GM19438 (cell line): ENCODE data around the gene SDHB.

Source experiments
- ATAC-seq: cut with Tn5 transposase; IDR thresholded peaks from one replicate; pipeline ENCODE4 v1.9.1; 2021; ENCODE audit warnings: low read depth; ENCODE audit not compliant: unreplicated experiment

SDHB gene

GRCh38 chr1:17053685-17054410 is at the start of gene SDHB:
Gene SDHB (minus strand): TSS chr1:17054032. CDS start chr1:17054019, 13 bp downstream.
- peak; percentile 96 for ATAC-seq

DNA sequence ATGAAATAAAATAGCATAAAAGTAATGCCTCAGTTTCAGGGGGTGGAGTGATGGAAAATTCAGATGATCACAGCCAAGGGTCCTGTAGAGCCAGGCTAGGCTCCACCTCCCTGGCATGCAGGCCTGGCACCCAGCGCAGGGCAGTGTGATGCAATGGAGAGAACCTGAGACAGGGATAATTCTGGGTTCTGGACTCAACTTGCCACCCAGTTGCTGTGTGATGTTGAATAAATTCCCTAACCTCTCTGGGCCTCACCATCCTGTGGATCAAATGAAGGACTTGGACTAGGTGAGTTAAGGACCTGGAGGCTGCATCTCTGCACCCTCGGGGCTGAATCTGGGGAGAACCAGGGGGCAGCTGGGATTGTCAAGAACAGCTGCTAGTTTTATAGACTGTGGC is 48.4 kb upstream of the SDHB start:
- ATAC-seq = no peak

- no peak for ATAC-seq
These were observed 47.4 kb upstream of the SDHB start for GRCh38 chr1:17101261-17101660.

DNA sequence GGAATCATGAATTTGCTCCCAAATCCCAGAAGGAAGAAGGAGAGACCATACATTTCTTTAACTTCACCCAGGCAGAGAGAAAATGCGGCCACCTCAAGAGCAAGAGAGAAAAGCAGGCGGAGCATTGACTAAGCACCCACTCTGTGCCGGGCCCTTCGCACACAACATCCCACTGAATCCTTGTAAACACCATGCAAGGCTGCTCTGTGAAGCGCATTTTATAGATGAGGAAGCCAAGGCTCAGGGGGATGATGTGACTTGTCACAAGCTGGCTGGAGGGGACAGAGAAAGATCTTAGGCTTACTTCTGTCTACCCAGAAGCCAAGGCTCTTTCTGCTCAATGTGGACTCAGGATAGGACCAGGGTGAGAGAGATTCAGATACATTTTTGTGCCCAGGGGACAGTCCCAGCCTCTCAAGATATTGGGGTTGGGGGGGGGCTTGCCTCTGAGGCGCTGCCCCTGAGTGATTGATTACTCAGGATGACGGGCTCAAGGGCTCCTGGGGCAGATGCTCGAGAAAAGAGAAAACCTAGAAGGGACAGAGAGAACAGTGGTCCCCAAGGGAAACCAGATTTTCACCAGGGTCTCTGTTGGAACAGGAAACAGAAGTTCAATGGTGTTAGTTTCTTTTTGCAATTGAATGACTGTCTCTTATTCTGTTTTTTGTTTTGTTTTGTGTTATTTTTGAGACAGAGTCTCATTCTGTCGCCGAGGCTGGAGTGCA is 45.9 kb upstream of the SDHB start:
- no peak for ATAC-seq

GRCh38 chr1:17098446-17099317 is 44.9 kb upstream of the SDHB start:
- no peak for ATAC-seq

- ATAC-seq = no peak
These were observed 44.0 kb upstream of the SDHB start for GRCh38 chr1:17097787-17098186.

DNA sequence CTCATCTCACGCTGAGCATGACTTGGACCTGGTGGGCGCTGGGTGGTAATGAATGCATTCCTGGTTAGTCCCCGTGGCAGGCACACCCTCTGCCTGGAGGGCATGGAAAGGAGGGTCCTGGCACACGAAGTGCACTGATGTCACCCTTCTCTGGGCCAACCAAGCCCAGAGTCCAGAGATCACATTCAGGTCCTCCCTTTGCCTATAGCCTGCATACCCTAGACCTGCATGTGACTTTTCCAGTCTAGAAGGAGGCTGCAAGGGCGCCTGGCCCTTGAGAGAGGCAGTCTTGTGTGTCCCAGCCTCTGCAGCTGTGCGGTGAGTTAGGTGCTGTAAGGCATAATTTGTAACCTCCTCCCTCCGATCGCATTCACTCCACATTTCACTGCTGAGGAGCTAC is 43.3 kb upstream of the SDHB start:
- no peak for ATAC-seq

DNA sequence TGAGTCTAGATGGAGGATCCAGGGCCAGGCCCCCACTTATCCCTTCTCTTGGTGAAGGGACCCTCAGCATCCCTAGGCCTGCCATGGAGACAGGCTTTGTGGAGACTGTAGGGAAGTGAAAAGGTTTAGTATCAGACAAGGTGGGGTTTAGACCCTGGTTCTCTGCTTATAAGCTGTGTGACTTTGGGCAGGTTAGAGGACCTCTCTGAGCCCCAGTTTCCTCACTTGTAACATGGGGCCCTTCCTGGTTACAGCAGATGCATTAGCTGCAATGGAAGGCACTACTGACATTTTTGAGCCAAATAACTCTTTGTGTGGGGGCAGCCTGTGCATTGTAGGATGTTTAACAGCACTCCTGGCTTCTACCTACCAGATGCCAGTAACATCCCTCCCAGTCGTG is 42.8 kb upstream of the SDHB start:
- ATAC-seq = no peak

DNA sequence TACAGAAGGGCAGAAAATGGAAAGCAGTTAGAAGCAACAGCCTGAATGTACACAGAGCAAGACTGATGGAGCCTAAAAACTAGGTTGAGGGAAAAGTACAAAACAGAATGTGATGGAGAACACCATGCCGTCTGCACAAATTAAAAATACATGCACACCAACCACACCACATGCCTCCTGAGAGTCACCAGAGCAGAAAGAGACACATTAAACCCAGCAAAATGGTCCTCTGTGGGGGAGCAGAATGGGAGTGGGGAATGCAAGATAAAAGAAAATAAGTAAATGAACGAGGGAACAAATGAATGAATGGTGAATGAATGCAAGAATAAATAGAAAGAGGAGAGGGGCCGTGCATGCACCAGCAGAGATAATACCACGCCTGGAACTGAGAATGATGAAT is 41.3 kb upstream of the SDHB start:
- ATAC-seq = no peak

- ATAC-seq = no peak
These were observed 40.8 kb upstream of the SDHB start for GRCh38 chr1:17094664-17095063.

- ATAC-seq = no peak
These were observed 40.1 kb upstream of the SDHB start for GRCh38 chr1:17093822-17094393.

- ATAC-seq = no peak
These were observed 37.4 kb upstream of the SDHB start for GRCh38 chr1:17091252-17091651.

GRCh38 chr1:17089506-17089905 is 35.7 kb upstream of the SDHB start:
- ATAC-seq = no peak

- ATAC-seq = no peak
These were observed 32.9 kb upstream of the SDHB start for GRCh38 chr1:17086751-17087150.

GRCh38 chr1:17084787-17085186 is 31.0 kb upstream of the SDHB start:
- no peak for ATAC-seq

- ATAC-seq = no peak
These were observed 28.9 kb upstream of the SDHB start for GRCh38 chr1:17082761-17083160.

DNA sequence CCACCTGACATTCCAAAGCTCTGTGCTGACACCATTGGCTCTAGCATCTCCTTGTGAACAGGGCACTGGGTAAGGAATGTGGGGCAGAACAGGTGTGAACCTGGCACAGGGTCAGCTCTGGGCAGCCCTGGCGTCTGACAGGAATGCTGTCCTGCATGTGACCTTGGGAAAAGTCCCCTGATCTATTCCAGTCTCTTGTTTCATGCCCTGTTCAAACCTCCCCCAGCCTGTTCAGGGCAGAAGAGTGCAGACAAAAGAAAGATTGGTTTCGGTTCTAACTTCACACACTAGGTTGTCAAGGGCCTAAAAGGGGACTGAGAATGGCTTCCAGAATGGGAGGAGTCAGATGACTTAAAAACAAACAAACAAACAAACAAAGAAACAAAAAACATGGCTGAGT is 27.6 kb upstream of the SDHB start:
- ATAC-seq = no peak

DNA sequence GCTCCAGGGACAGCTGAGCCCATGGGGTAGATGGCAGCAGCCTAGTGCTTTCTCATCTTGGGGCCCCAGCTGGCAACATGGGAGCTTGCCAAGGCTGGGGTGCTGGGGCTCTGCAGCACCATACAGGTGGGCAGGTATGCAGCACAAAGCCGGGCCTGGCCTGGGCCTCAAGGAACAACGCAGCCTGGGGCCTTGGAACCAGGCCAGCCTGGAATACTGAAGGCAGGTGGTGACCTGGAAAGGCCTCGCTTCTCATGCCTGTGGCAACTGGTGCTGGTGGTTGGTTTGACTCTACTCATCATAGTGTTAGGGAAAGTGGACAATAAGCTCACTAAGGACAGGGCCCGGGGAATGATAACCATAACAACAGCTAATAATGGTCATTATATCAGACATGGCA is 27.0 kb upstream of the SDHB start:
- ATAC-seq = no peak

DNA sequence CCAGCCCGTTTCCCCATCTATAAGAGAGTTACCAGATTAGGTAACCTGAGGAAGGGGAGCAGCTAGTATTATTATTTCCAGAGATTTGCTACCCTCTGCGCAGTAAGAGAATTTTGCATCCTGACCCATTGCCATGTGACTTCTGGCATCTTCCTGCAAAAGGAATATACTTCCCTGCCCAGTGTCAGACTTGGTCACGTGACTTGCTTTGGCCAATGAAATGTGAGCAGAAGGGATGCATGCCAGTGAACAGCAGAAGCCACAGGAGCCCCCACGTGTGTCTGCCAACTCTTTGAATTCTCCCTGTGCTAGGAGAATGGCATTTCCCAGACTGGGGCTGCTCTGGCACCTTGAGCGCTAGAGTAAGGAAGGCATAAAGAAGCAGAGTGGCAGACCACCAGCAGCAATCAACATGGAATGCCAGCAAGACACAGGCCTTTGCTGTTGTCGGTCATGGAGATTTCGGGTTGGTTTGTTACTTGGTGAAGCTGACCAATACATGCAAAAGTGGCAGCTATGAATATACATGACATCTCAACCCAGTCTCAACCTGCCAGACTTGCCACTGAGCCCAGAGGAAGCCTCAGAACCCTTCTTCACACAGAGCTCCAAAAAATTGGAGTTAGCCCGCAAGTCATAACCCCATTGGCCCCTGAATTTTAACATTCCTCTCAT is 26.4 kb upstream of the SDHB start:
- ATAC-seq = no peak
